A549 (cell line): ENCODE measurements around the gene PLXND1.

ENCODE experiments used
- EP300 ChIP-seq, 2 experiments: fragments of >200 bp; sonication (Bioruptor Twin); formaldehyde crosslinking; IDR thresholded peaks; 2 replicates in 1 of 2; 3 replicates in 1 of 2; pipeline ENCODE4 v1.6.1; 2016 to 2017
- TF ChIP-seq, protein P1 (sequence below): fragments of >200 bp; sonication (Bioruptor Twin); formaldehyde crosslinking; IDR thresholded peaks from 3 replicates; pipeline ENCODE4 v1.5.1; 2016

GRCh38 chr3:129527262-129527661 is 79.2 kb downstream of the PLXND1 start:
- TF ChIP-seq, protein P1, sequence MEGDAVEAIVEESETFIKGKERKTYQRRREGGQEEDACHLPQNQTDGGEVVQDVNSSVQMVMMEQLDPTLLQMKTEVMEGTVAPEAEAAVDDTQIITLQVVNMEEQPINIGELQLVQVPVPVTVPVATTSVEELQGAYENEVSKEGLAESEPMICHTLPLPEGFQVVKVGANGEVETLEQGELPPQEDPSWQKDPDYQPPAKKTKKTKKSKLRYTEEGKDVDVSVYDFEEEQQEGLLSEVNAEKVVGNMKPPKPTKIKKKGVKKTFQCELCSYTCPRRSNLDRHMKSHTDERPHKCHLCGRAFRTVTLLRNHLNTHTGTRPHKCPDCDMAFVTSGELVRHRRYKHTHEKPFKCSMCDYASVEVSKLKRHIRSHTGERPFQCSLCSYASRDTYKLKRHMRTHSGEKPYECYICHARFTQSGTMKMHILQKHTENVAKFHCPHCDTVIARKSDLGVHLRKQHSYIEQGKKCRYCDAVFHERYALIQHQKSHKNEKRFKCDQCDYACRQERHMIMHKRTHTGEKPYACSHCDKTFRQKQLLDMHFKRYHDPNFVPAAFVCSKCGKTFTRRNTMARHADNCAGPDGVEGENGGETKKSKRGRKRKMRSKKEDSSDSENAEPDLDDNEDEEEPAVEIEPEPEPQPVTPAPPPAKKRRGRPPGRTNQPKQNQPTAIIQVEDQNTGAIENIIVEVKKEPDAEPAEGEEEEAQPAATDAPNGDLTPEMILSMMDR: no peak
- TF ChIP-seq EP300 (IDR thresholded peaks at IDR 0.05): no peak
